Measurements from ENCODE around the gene SUPT3H.

DNA sequence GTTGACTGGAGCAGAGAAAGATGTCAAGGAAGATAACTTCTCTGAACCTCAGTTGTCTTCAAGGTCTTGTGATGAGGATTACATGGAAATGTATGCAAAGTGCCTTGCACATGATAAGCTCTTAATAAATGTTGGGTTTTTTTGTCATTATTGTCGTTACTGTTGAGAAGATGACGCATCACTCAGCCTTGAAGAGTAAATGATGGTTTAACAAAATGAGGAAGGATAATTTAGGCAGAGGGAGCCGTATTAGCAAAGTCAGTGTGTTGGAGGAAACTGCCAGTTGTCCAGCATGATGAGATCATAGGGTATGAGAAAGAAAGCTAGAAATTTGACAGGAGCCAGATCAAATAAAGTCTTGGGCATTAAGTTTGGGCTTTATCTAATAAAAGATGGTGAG is 8.8 kb upstream of the SUPT3H start:
- no peak for TF ChIP-seq POLR2A (IDR thresholded peaks at IDR 0.05)
- TF ChIP-seq, protein P1, sequence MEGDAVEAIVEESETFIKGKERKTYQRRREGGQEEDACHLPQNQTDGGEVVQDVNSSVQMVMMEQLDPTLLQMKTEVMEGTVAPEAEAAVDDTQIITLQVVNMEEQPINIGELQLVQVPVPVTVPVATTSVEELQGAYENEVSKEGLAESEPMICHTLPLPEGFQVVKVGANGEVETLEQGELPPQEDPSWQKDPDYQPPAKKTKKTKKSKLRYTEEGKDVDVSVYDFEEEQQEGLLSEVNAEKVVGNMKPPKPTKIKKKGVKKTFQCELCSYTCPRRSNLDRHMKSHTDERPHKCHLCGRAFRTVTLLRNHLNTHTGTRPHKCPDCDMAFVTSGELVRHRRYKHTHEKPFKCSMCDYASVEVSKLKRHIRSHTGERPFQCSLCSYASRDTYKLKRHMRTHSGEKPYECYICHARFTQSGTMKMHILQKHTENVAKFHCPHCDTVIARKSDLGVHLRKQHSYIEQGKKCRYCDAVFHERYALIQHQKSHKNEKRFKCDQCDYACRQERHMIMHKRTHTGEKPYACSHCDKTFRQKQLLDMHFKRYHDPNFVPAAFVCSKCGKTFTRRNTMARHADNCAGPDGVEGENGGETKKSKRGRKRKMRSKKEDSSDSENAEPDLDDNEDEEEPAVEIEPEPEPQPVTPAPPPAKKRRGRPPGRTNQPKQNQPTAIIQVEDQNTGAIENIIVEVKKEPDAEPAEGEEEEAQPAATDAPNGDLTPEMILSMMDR (IDR thresholded peaks at IDR 0.05): no peak
